GM11168 (cell line): Measurements from ENCODE around the gene EXD3.
"Not testable (repeated sequence)": the region's sequence is repeated elsewhere in the genome, so short reads cannot be mapped to it uniquely, and the experiment has no call there.

Experiments
- in situ Hi-C: fragments of 300-500 bp; cut with MboI; formaldehyde crosslinking; loops from one replicate; pipeline ENCODE4 v1.12.0; 2022; ENCODE audit warnings: low sequenced_read_pairs; ENCODE audit not compliant: unreplicated experiment

Gene EXD3

DNA sequence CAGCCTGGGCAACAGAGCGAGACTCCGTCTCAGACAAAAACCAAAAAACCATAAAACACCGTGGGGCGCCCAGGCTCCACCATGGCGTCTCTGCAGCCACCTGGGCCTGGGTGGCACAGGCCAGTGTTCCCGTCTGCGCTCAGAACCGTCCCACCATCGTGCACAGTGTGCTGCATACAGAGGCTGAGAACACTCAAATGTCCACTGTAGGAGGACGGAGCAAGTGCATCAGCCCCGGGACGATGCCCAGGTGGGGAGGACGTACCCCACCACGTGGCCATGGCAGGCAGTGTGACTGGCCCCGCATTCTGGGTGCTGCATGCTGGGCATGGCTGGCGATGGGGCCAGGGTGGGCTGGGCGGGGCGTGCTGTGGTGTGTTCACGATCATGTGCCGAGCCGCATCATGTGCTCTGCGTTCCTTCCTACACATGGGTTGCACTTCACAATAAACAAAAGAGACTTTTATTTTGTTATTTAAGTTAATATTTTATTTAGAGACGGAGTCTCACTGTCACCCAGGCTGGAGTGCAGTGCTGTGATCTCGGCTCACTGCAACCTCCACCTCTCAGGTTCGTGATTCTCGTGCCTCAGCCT lies 37.8 kb downstream of the EXD3 start:
- in situ Hi-C loops, result no loop called here

- in situ Hi-C loops, result no loop called here
Measured at GRCh38 chr9:137383784-137384756, 38.9 kb downstream of the EXD3 start.

GRCh38 chr9:137383081-137383783 lies 39.7 kb downstream of the EXD3 start:
- in situ Hi-C loops, result no loop called here

- in situ Hi-C loops, result no loop called here
Measured at GRCh38 chr9:137382444-137383080, 40.4 kb downstream of the EXD3 start.

DNA sequence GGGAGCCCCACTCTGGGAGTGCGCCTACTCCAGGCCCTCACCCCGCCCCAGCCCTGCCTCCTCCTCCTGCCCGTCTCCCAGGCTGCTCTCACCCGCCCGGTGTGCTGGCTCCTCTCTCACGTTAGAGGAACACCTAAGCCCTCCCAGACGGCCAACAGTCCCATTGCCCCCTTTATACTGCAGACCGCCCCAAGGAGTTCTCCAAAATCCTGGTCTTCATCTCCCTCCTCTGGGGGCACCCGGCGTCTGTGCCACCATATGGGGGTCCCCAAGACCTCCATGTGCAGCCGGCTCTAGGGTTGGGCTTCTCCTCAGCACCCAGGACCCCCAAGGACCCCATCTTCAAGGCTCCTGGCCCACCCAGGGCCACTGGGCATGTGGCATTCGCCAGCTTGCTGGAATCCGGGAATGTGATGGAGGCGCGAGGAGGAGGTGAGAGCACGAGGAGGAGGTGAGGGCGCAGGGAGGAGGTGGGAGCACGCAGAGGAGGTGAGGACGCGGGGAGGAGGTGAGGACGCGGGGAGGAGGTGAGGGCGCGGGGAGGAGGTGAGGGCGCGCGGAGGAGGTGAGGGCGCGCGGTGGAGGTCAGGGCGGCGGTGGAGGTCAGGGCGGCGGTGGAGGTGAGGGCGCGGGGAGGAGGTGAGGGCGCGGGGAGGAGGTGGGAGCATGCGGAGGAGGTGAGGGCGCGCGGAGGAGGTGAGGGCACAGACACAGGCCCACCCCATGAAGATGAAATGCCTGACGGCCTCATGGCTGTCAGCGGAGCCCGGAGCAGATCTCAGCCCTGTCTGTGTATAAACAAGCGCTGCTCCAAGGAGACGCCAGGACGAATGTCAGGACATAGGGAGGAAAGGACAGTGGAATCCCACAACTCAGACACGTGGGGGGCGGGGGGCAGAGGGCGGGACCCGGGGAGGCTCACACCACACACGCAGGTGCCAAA lies 41.2 kb downstream of the EXD3 start:
- in situ Hi-C loops, result no loop called here

GRCh38 chr9:137380606-137381005 lies 42.4 kb downstream of the EXD3 start:
- in situ Hi-C loops, result no loop called here

DNA sequence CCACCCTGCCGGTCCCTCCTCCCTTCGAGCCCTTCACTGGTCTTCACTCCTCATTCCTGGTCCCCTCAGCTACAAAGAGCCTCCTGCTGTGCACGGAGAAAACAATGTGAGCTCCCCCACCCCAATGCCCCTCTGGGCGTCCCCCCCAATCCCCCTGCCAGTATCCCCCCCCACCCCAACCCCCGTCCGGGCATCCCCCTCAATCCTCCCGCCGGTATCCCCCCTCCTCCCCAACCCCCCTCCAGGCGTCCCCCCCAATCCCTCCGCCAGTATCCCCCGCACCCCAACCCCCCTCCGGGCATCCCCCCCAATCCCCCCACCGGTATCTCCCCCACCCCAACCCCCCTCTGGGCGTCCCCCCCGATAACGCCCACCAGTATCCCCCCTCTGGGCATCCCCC lies 42.8 kb downstream of the EXD3 start:
- in situ Hi-C loops, result no loop called here

DNA sequence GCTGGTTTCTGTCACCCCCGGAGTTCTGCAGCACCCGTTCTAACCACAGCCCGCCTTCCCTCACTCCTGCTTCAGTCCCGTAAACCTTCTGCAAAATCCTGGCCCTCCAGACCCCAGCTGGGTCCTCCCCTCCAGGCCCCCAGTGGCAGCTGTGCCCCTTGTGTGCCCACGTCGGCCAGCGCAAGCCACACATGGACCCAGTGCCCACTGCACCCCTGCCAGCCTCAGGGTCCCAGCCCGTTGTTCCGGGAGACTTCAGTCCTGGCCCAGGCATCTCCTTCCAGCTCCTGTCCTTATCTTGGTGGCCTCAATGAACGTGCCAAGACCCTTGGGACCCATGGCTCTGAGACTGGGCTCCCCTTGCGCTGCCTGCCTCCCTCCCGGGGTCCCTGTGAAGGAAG lies 43.2 kb downstream of the EXD3 start:
- in situ Hi-C loops, result no loop called here

GRCh38 chr9:137378688-137379410 lies 44.1 kb downstream of the EXD3 start:
- in situ Hi-C loops, result not testable (repeated sequence)

DNA sequence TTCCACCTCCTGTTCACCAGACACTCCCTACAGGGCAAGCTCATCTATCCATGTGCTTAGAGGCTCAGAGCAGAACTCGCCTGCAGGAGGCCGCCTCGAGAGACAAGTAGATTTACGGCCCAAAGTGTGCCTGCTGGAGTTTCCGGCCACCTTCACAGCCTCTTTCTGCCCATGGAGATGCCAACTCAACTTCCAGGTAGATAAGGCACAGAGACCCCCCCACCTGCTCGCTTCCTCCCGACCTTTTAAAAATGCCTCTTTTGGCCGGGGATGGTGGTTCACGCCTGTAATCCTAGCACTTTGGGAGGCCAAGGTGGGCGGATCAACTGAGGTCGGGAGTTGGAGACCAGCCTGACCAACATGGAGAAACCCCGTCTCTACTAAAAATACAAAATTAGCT lies 46.6 kb downstream of the EXD3 start:
- in situ Hi-C loops, result no loop called here

- in situ Hi-C loops, result no loop called here
Measured at GRCh38 chr9:137375321-137376058, 47.5 kb downstream of the EXD3 start.

GRCh38 chr9:137374131-137374845 lies 48.7 kb downstream of the EXD3 start:
- in situ Hi-C loops, result no loop called here

- in situ Hi-C loops, result no loop called here
Measured at GRCh38 chr9:137373611-137373980, 49.4 kb downstream of the EXD3 start.

- in situ Hi-C loops, result no loop called here
Measured at GRCh38 chr9:137372693-137373610, 50.0 kb downstream of the EXD3 start.

DNA sequence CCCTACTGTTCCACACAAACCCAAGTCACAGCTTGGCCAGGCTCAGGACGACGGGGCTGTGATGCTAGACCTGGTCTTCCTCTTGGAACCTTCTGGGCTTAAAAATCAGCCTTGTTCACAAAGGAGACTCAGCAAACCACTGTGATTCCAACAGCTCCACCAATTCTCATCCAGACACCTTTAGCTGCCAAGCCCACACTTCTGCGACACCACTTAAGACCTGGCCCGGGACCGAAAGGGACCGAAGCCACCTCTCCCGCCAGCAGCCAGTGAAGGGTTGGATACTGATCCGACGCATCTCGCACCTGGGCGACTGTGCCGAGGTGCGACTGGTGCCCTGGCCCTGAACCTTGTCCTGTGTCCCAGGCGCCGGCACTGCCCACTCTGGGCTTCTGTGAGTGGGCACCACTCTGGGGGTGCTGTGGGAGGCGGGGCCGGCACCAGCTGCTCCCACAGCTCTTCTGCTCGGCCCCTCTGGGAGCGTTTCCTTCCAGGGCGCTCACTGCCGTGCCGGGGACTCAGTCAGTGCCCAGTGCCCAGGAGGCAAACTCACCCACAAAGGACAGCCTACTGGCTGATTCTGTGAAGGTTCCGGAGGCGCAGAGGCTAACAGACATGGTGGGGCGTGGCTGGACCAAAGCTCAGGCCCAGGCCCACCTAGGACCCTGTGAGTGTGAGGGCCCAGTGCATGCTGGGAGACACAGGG lies 50.9 kb downstream of the EXD3 start:
- in situ Hi-C loops, result no loop called here

GRCh38 chr9:137371521-137371941 lies 51.4 kb downstream of the EXD3 start:
- in situ Hi-C loops, result no loop called here
